ENCODE results near the gene CABP1.

The CABP1 gene

DNA sequence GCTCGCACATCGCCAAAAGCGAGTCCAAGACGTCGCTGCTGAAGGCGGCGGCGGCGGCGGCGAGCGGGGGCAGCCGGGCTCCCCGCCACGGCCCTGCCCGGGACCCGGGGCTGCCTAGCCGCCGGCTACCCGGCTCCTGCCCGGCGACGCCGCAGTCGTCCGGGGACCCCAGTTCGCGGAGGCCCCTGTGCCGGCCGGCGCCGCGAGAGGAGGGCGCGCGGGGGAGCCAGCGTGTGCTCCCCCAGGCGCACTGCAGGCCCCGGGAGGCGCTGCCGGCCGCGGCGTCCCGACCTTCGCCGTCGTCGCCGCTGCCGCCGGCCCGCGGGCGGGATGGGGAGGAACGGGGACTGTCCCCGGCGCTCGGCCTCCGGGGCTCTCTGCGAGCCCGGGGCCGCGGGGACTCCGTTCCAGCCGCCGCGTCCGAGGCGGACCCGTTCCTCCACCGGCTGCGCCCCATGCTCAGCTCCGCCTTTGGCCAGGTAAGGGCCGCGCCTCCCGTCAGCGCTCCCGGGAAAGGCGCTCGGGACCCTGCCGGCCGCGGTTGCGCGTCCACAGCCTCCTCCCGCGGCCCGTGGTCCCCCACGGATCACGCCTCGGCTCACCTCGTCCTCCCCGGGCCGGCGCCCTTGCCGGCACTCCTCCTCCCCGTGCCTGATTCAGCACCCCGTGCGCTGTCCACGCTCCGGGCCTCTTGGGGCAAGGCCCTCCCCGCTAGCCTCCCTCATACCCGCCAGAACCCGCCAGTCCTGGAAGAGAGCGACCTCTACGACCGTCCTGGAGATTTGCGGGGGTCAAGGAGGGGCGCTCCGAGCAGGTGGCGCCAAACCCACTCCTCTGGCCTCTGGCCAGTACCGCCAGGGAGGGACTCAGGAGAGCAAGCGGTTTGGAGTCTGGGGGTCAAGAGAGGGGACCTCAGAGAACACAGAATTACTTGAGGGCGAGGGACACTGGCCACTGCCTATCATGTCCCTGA, 721 bp downstream of the CABP1 start:
- peak; percentile 45 for DNase-seq

DNA sequence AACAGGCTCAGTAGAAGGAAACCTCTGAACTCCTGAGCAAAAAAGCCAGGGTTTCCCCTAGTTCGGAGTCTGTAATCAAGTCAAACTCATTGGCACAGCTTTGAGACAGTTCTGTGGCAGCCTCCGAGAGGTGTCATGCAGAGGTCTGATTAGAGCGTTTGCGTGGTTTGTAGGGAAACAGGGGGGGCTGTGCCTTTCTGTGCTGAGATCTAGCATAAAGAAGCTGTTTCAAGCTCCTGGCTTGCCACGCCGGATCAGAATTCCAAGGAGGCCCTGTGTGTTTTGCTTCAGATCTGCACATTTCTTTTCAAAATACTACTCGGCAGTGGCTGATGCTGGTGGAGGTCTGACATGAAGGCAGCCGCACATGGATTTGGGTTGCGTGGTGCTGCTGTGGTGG, 1.7 kb downstream of the CABP1 start:
- DNase-seq = no peak

DNA sequence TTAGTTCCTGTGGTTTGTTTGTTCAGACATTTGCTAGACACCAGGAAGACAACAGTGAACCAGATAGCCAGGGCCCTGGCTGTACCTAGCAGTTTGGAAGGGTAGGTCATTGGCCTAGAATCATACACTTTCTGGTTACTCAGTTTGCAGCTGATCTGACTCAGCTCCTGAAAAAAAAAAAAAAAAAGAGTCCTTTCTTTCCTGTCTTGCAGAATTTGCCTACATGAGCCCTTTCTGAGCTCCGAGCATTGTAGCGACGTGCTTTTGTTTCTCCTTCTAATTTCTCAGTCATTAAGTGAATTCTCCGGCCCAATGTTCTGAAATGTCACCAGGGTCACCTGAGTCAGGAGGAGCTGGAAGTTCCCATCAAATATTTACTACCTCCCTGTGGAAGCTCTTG, 2.4 kb downstream of the CABP1 start:
- DNase-seq = no peak

DNA sequence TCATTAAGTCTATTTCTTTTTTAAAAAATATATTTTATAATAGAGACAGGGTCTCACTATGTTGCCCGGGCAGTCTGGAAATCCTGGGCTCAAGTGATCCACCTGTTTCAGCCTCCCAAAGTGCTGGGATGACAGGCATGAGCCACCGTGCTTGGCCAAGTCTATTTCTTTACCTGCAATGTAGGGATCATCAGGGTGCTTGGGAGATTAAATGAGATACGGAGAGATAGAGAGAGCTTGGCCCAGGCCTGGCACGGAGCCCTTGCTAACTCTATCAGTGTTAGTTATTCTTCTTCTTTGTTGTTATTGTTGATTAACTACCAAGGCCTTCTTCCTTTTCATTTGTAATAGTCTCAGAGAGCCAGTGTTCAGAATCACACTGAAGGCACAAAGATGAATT, 3.1 kb downstream of the CABP1 start:
- no peak for DNase-seq

DNA sequence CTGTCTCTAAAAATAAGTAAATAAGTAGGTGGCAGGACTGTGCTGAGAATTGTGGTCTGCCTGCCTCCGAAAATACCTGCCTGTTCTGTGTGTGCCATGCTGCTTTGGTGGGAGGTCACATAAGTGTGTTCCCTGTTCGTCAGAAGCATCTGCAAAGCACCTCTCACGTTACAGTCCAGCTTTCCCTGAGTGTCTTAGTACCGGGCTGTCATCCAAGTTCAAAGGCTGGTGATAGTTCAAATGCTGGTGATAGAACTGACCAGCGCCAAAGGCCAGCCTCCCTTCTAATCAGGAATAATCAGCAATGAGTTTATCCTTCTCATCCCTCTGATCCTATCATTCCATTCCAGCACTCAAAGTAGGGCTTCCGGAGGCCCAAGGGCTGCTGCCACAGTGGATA, 5.6 kb downstream of the CABP1 start:
- no peak for DNase-seq

DNA sequence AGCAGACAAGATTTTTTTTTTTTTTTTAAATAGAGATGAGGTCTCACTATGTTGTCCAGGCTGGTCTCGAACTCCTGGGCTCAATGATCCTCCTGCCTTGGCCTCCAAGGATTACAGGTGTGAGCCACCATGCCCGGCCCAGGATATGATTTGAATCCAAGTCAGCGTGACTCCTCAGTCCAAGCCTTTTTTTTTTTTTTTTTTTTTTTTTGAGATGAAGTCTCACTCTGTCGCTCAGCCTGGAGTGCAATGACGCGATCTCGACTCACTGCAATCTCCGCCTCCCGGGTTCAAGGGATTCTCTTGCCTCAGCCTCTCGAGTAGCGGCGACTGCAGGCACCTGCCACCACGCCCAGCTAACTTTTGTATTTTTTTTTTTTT, 6.9 kb downstream of the CABP1 start:
- DNase-seq = no peak

DNA sequence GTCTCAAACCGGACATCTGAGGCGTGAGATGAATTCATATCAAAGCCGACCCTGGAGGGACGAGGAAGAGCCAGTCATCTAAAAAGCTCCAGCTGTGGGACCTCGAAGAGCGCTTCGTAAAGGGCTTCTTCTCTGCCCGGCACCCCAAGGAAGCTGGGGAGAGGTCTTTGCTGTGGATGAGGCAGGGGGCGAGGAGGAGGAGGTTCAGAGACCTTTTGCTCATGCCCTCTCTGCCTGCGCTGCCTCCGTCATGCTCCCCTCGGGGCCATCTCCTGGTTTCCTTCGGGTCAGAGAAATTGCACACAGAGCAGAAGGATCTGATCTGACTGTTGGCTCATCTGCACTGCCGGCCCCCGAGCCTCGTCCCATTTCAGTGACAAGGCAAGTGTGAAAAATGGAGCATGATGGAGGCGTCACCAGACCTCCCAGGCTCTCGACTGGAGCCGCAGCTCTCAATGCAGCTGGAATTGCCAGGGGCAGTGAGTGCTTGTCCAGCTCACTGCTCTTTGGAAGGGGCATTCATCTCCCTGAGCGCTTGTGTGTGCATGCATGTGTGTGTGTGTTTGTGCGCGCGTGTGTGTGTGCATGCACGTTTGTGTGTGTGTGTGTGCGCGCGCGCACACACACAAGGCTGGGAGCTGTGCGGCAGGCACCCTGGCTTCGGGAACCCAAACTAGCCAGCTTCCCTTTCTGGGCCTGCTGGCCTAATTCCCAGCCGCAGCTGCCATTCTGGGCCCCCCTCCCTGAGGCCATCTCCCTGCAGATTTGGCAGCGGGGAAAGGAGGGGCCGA, 9.2 kb downstream of the CABP1 start:
- no peak for DNase-seq

DNA sequence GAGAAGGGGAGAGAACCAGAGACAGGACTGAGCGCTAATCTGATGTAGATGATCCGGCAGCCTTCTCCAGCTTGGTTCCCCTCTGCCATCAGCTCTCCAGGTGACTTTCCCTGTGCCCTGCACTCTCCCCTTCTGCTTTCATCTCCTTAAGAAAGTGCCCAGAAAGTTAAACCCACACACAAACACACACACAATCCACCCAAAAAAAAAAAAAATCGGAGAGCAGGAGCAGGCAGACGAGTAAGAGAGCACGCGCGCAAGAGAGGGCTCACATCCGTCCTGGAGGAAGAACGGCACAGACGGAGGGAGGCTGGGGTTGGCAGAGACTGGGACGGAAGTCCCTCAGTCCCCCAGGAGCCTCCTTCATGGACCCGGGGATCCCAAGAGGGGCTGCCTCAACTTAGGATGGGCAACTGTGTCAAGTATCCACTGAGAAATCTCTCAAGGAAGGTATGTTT, 9.8 kb downstream of the CABP1 start:
- no peak for DNase-seq

DNA sequence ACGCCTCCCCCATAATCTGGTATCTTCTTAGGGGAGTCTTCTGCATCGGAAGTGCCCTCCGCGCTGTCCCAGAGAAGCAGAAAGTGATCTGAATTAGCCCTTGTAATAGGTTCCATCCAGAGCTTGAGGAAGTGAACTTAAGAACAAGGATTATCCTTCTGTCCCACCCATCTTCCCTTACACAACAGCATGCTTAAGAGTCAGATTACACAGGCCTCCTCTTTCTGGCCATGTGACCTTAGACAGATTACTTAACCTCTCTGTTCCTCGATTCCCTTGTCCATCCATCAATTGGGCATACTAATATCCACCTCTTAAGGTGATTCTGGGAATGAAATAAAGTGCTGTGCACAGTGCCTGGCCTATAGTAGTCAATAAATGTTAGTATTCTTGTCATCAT, 11.4 kb downstream of the CABP1 start:
- no peak for DNase-seq

DNA sequence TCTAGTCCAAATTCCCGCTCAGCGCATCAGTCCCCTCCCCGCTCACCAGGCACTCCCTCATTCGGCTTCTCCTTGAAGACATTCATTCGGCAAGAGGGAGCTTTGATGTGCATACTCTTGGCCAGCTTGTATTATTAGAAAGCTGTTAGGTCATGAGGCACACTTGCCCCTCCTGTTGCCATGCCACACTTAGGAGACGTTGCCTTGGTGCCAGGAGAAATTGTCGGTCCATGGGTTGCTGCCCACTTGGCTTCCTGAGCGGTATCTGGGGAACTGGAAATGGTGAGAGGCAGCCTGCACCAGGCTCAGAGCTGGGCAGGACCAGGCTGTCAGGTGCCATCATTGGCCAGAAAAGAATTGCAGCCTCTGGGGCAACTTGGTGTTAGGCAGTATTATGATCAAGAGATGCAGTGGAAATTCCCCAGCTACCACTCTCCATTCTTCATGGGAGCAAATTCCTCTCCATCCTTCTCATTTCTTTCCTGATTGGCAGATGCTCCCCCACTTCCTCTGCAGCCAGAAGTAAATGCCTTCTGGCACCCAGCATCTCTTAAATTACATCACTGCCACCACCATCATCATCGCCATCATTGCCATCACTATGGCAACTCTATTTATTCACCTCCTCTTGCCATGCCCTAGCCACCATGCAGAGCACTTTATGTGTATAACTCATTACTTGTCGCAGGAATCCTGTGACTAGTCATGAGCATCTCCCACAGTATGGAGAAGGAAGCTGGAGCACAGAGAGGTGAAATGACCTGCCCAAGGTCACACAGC, 12.4 kb downstream of the CABP1 start:
- no peak for DNase-seq

DNA sequence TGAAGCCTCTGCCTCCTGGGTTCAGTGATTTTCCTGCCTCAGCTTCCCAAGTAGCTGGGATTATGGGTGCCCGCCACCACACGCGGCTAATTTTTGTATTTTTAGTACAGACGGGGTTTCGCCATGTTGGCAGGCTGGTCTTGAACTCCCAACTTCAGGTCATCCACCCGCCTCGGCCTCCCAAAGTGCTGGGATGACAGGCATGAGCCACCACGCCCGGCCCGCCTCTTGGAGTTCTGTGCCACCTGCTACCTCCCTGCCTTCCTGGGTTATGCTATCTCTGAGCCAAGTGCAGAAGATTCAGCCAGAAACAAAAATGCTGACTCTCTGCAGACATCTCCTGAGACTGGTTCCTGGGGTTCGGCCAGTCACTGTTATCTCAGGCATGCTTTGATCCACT, 13.2 kb downstream of the CABP1 start:
- no peak for DNase-seq

DNA sequence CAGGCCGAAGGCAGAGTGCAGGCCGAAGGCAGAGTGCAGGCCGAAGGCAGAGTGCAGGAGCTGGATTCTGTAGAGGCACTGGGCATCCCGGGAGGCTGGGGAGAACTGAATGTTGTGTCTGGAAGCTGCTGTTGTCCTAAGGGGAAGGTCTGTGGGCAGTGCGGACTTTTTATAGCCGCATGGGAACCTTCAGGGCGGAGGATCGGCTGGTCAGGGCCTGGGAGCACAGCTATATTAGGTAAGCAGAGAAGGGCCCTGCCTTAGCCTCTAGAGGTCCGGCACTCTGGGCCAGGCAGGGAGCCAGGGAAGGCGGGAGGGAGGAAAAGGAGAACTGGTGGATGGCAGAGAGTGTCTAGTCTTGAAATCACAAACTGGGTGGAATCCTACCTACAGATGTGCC, 14.2 kb downstream of the CABP1 start:
- no peak for DNase-seq

DNA sequence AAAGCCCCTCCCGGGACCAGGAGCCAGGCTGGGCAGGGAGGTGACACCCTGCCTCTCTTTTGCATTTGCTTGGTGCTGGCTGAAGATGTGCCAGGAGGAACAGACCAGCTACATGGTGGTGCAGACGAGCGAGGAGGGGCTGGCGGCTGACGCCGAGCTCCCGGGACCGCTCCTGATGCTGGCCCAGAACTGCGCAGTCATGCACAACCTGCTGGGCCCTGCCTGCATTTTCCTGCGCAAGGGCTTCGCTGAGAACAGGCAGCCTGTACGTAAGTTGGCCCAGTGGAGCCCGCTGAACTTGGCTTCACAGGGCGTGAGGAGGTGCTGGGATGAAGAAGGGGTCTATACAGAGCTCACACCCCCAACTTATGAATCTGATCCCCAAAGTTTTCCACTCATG, 15.6 kb downstream of the CABP1 start:
- no peak for DNase-seq

DNA sequence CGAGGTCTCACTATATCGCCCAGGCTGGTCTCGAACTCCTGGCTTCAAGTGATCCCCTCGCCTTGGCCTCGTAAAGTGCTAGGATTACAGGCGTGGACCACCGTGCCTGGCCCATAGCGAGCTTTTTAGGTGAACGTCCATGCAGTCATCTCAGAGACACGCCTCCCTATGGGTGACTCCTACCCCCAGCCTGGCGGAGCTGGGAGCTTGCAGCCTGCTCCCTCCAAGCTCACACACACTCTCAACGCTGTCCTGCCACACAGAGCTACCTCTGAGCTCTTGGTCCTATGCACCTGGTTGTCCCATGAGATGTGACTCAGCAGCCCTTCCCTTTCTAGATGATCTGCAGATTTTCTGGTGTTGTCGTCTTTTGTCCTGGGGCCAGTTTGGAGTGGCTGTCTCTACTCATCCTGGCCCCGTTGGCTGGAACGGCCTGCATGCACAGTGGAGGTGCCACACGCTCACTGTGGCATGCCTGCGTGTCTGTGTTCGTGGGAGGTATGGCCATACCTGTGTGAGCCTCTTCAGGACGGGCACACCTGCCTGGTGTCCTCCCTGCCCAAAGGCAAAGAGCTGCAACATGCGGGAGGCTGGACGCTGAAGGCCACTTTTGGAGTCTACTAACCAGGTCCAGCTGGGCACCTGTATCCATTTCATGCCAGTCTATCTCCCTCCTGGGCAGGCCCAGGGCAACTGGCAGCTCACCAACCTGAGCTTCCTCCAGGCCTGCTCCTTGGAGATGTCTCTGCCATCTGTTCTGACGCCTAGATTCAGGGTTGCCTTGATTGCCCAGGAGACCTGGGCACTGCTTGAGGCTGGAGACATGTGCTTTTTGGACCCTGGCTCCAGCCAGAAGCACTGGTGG, 18.1 kb downstream of the CABP1 start:
- no peak for DNase-seq

DNA sequence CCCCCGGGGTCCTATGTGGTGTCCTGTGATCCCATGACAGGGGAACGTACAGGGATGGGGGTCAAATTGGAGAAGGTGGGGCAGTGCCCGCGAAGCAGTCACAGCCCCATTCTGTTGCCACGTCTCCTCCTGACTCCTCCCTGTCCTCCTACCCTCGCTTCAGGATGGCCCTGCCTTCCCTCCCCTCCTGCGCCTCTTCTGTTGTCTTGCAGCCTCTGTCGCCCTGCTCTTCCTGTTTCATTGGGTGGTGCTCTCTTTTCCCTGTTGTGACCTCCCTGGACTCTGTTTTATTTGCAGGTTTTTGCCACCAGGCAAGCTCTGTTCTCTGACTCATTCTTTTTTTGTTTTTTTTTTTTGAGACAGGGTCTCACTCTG, 18.7 kb downstream of the CABP1 start:
- DNase-seq = no peak

DNA sequence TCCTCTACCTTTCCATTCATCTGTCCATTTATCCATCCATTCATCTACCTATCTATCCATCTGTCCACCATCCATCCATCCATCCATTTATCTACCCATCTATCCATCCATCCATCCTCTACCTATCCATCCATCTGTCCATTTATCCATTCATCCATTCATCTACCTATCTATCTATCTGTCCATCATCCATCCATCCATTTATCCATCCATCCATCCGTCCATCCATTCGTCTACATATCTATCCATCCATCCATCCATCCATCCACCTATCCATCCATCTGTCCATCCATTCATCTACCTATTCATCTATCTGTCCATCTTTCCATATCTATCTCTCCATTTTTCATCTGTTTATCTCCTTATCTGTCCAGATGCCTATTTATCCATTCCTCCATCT, 21.0 kb downstream of the CABP1 start:
- no peak for DNase-seq

DNA sequence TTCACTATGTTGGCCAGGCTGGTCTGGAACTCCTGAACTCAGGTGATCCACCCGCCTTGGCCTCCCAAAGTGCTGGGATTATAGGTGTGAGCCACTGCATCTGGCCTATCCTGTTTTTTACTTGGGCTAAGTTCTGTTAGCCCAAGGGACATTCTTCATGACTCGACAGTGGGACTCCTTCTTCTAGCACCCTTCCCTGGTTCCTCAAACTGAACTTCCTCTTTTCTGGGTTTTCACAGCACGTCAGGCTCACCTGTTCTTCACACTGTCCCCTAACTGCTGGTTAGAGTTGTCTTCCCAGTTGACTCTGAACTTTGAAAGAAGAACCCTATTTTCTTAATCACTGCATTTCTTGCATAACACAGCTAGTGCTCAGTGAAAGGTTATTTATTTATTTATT, 22.5 kb downstream of the CABP1 start:
- DNase-seq = no peak

DNA sequence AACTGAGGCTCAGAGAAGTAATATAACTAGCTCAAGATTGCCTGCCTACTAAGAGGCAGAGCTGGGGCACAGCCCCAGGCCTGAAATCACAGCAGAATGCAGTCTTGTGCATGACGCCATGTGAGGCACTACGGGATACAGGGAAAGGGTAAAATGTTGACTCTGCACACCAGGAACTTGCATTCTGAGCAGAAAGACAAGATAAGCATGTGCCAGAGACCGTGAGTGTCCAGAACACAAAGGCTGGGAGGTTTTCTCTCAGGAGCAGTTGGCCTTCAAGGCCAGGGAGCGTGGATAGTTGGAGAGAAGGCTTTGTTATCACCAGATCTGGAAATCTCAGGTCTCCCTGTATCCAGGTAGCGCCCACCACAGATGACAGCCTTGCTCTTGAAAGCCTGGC, 23.3 kb downstream of the CABP1 start:
- no peak for DNase-seq

DNA sequence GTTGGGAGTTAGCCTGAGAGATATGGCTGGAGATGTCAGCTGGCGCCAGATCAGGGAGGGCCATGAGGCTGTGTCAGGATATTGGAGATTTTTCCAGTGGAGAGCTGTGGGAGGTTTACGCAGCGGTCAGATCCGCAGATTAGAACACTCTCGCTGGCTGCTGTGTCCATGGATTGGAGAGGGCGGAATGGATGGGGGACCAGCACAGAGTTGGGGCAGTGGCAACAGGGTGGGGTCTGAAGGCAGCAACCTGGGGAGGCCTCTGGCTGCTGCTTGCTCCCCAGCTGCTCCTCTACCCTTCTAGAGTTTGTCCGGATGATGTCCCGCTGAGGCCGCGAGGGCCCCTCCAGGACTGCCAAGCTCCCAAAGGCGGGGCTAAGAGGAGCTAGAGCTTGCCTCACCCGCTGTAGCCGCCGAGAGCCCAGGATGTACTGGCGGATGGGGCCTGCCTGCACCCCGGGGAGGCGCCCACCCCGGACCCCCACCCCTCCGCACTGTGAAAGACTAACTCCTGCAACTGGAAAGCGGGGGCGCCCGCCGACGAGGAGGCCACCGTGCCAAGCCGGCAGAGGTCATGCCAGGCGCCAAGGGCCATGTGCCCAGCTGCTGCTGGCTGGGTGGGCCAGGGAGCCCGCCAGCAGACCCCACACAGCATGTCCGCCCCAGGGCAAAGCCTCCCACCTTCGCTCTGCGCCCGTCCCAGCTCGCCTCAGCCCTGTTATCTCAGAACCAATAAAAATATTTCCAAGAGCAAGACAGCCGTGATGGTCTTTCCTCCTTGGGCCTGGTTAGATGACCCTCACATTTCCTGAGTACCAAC, 26.4 kb downstream of the CABP1 start:
- DNase-seq = no peak

DNA sequence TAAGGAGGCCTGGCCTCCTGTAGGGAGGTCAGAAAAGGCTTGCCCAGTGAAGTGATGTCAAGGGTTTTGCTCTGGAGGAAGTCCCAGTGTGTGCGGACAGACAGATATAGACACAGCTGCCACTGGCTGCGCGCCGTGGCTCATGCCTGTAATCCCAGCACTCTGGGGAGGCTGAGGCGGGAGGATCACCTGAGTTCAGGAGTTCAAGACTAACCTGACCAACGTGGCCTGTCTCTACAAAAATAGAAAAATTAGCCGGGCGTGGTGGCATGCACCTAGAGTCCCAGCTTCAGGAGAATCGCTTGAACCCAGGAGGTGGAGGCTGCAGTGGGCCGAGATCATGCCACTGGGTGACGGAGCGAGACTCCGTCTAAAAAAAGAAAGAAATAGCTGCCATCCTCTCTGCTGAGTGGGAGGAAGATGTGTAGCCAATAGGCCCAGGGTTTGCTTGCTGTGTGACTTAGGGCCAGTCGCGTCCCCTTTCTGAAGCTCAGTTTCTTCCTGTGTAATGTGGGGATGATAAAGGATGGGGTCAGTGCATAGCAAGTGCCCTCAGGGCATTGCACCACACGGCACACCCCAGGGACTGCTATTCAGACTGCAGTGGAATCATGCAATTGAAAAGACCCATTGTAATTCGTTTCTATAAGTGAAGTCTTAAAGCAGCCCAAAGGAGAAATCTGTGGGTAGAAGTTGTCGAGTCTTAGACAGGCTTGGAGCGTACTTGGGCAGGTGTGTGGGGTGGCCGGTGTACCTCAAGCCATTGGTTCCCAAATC, 27.9 kb downstream of the CABP1 start:
- no peak for DNase-seq
